Measurements from ENCODE around the gene TOMM40L.

Gene TOMM40L

DNA sequence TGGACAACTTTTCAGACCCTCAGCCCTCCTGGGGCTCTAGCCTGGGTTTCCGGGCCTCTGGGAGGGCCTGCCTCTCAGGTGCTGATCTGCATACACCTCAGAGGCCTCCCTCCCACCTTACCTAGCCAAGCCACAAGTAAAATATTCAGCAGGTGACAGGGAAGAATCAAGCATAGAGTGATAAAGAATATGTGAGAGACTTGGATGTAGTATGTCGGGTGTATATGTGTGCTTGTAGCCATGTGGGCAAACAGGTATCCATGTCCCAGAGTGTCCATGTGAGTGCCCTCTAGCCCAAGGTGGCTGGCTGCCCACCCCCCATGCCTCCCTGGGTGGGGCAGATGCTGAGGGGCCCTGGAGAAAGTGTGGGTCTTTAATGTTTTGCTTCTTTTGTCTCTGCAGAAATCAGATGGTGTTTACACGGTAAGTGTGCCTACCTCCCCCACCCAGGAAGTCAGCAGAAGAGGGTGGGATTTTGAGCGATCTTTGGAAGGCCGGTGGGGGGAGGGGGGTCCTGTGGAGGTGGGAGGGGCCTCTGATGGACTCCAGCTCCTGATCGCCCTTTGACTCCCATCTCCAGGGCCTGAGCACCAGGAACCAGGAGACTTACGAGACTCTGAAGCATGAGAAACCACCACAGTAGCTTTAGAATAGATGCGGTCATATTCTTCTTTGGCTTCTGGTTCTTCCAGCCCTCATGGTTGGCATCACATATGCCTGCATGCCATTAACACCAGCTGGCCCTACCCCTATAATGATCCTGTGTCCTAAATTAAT lies 7.4 kb upstream of the TOMM40L start:
- in situ Hi-C loops (cut with HindIII; ENCODE audit: low sequenced_read_pairs), result loop anchor here (5.0 kb wide), 1 partner anchor 89 kb away; the partner anchor contains the start of gene MPZ

DNA sequence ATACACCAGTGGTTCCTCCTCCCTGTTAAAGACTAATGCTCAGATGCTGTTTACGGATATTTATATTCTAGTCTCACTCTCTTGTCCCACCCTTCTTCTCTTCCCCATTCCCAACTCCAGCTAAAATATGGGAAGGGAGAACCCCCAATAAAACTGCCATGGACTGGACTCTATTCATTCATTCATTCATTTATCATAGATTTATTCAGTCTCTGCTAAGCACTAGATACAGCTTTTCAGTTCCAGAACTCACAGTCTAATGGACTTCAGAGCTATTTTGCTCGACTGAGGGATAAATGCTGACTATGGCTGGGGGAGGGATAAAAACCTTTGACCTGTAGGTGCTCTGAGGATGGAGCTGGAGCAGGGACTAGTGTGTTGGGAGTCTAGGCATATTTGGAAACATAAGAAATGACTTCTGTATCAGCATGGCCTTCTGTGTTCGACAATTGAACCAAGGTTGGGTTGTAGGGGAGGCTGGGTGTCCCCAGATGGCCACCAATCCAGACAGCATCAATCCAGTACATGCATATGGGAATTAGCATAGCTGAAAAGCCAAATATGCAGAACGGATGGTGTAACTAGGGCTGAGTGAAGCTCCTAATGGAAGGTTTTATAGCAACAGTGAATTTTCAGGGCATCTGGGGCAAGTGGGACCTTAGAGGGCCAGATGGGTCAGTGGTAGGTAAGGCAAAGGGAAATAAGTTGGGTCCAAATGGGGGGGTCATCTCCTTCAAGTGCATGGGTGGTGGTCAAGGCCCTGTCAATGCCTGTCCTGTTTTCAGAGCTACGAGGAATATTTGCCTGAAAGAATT lies 6.6 kb upstream of the TOMM40L start:
- in situ Hi-C loops (cut with HindIII; ENCODE audit: low sequenced_read_pairs), result loop anchor here (5.0 kb wide), 1 partner anchor 88 kb away; the partner anchor contains the start of gene MPZ

- in situ Hi-C loops (cut with HindIII; ENCODE audit: low sequenced_read_pairs), result loop anchor here (5.0 kb wide), 1 partner anchor 93 kb away; no protein-coding TSS in a partner anchor
Observed at GRCh38 chr1:161220002-161220401, 5.9 kb upstream of the TOMM40L start.

GRCh38 chr1:161222175-161223019 lies 3.5 kb upstream of the TOMM40L start:
- in situ Hi-C loops (cut with HindIII; ENCODE audit: low sequenced_read_pairs), result loop anchor here (5.0 kb wide), 1 partner anchor 95 kb away; no protein-coding TSS in a partner anchor

GRCh38 chr1:161223805-161224694 lies 1.8 kb upstream of the TOMM40L start:
- in situ Hi-C loops (cut with HindIII; ENCODE audit: low sequenced_read_pairs), result loop anchor here (5.0 kb wide), 1 partner anchor 97 kb away; no protein-coding TSS in a partner anchor

GRCh38 chr1:161224695-161225087 lies 1.2 kb upstream of the TOMM40L start:
- in situ Hi-C loops (cut with HindIII; ENCODE audit: low sequenced_read_pairs), result loop anchor here (5.0 kb wide), 1 partner anchor 97 kb away; no protein-coding TSS in a partner anchor

DNA sequence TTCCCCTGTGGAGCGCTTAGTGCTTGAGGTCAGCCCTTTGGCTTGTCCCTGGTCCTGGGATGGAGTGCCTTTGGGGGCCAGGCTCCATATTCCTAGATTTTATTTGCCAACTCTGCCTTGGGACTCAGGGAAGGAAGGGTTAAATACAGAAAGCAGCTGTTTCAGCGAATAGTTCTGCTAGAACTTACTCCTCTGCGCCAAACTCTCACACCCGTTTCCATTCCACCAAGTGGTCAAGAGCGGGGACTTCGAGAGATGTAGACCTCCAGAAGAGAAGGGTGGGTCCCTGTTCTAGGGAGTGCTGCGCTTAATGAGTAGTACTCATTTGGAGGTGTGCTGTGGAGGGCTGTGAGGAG lies 704 bp upstream of the TOMM40L start:
- in situ Hi-C loops (cut with HindIII; ENCODE audit: low sequenced_read_pairs), result no loop called here

- in situ Hi-C loops (cut with HindIII; ENCODE audit: low sequenced_read_pairs), result no loop called here
Observed at GRCh38 chr1:161226320-161226711, 456 bp downstream of the TOMM40L start.

DNA sequence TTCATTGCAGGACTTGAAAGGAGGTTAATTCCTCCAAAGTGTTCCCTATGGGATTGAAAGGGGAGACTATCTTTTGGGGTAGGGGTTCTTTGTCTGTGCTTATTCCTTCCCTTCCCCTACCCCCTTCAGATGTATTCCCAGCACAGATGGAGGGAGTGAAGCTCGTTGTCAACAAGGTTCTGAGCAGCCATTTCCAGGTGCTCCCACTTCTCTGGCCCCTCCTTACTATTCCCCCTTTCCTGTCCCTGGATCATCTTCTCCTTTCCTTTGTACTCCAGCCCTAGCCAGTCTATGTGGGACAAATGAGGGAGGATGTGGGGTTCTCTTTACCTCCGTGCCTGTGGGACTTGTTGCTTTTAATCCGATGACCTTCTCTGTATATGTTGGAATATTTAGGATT lies 899 bp downstream of the TOMM40L start:
- in situ Hi-C loops (cut with HindIII; ENCODE audit: low sequenced_read_pairs), result no loop called here

- in situ Hi-C loops (cut with HindIII; ENCODE audit: low sequenced_read_pairs), result no loop called here
Observed at GRCh38 chr1:161227196-161227871, 1.5 kb downstream of the TOMM40L start.

GRCh38 chr1:161228032-161228431 lies 2.2 kb downstream of the TOMM40L start:
- in situ Hi-C loops (cut with HindIII; ENCODE audit: low sequenced_read_pairs), result no loop called here

DNA sequence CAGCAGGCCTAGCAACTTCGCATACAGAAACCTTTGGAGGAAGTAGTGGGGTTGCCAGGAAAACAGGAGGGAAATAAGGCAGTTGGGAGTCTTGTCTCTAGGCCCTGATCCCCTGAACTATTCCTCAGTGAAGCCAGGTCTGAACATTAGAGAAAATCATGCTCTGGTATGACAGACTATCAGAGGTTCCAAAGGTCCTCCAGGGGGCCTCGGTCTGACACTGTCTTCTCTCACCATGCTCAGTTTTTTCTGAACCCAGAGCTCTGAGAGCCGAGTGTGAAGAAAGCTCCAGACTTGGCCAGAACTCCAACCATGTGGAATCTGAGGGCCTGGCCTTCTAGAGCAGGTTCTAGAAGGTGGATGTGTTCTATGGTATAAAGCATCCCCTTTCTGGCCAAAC lies 4.0 kb downstream of the TOMM40L start:
- in situ Hi-C loops (cut with HindIII; ENCODE audit: low sequenced_read_pairs), result no loop called here

DNA sequence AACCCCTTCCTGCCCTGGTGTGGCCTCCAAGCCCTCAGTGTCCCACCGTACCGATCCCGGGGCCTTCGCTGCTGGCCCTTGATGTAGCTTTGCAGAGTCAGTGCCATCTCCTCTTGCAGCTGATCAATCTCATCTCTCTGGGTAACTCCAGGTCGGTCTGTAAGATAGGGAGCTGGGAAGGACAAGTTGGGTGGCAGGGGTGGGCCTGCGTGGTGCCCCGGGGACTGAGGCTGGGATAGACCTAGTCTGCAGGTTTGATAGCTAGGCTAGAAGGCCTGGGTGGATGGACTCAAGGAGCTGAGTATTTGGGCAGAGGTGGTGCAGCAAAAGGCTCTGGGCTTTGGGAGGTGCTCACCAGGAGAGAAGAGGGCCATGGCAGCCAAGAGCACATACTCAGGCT lies 4.9 kb downstream of the TOMM40L start:
- in situ Hi-C loops (cut with HindIII; ENCODE audit: low sequenced_read_pairs), result no loop called here

DNA sequence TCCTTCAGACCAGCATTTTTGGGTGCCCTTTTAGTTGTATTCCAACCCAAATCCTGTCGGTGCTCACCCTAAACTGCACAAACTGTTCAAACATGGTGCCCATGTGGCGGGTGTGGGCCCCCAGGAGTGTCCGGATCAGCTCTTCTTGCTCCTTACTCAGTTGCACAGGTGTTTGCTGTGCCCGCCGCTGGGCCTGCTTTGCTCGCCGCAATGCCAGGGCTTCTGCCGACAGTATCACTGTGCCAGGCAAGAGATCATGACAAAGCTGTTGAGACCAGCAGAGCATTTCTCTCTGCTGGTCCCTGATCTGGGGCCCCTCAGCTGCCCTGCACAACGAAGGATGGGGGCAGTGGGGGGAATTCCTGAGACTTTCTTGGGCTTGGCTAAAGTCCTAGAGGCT lies 7.2 kb downstream of the TOMM40L start:
- in situ Hi-C loops (cut with HindIII; ENCODE audit: low sequenced_read_pairs), result no loop called here

GRCh38 chr1:161235957-161236775 lies 10.3 kb downstream of the TOMM40L start:
- in situ Hi-C loops (cut with HindIII; ENCODE audit: low sequenced_read_pairs), result no loop called here

GRCh38 chr1:161238039-161238473 lies 12.2 kb downstream of the TOMM40L start, which contains the start of gene NR1I3:
NR1I3 (minus strand) TSS chr1:161238203; CDS start chr1:161236565, 1,638 bp downstream.
- in situ Hi-C loops (cut with HindIII; ENCODE audit: low sequenced_read_pairs), result no loop called here

GRCh38 chr1:161241682-161242081 lies 15.8 kb downstream of the TOMM40L start:
- in situ Hi-C loops (cut with HindIII; ENCODE audit: low sequenced_read_pairs), result no loop called here

- in situ Hi-C loops (cut with HindIII; ENCODE audit: low sequenced_read_pairs), result no loop called here
Observed at GRCh38 chr1:161242313-161242712, 16.5 kb downstream of the TOMM40L start.
